Measurements from ENCODE around the gene MAEA. TPM values are rescaled to one million over a fixed set of nuclear protein-coding genes. Genes with fewer than 3 reads are reported as not detected.

MAEA gene
- total RNA-seq, 2 donors from 2014 or later, result 61.4 to 62.8 TPM

- peak overlapping the region; percentile 33 for H3K4me3 Mint-ChIP-seq
- H3K27me3 Mint-ChIP-seq, result no peaks in the 10 kb centered on the region
- H3K9me3 Mint-ChIP-seq, result no peaks in the 10 kb centered on the region
- H3K36me3 Mint-ChIP-seq (ENCODE audit: low read depth), result no peaks in the 10 kb centered on the region
- no peak overlapping the region for H3K27ac Mint-ChIP-seq
- peaks cover 23% of the 10 kb centered on the region for H3K4me1 Mint-ChIP-seq
- ATAC-seq (replicated peaks), result no peak
These were observed 29.7 kb upstream of the MAEA start for GRCh38 chr4:1259966-1260365.

- Mint-ChIP-seq H3K27ac (peak overlapping the region; percentile 68), H3K4me3 (peak overlapping the region; percentile 33), H3K36me3 (ENCODE audit: low read depth) (no peaks in the 10 kb centered on the region), H3K27me3 (no peaks in the 10 kb centered on the region), H3K4me1 (peaks cover 19% of the 10 kb centered on the region), H3K9me3 (no peaks in the 10 kb centered on the region)
- ATAC-seq (replicated peaks), result no peak
These were observed 29.1 kb upstream of the MAEA start for GRCh38 chr4:1260418-1261106.

DNA sequence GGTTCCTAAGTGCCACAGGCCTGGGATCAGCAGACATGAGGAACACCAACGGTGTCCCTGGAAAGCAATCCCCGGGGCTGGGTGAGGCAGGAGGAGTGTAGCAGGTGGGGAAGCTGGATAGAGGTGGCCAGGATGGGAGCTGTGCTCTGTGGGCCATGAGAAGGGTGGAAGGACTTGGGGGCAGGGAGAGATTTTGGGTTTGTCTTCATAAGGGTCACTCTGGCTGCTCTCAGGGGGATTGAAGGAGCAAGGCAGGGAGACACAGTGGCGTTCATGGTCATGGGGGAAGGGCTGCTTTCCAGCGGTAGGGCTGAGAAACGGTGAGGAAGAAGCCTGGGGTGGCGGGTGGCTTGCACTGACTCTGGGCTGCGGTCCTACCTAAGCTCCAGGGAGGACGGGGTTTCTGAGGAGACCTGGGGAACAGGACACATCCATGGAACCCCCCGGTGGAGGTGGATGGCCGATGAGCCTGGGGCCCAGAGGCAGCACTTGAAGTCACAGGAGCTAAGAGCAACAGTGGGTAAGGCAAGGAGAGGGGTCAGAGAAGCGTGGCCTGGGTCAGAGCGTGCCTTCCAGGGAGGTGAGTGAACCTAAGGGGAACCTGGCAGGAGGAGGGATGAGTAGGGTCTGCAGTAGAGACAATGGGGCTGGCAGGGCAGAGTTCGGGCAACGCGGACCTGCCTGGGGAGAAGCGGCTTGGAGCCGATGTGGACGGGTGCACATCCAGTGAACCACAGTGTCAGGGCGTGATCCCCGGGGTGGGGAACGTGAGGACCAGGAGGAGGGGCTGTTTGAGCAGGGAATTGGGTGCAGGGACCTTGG is 28.4 kb upstream of the MAEA start:
- Mint-ChIP-seq H3K9me3 (no peaks in the 10 kb centered on the region), H3K27ac (peak overlapping the region; percentile 68), H3K27me3 (no peaks in the 10 kb centered on the region), H3K4me1 (peaks cover 15% of the 10 kb centered on the region), H3K4me3 (no peak overlapping the region), H3K36me3 (ENCODE audit: low read depth) (no peaks in the 10 kb centered on the region)
- ATAC-seq (replicated peaks), result no peak

DNA sequence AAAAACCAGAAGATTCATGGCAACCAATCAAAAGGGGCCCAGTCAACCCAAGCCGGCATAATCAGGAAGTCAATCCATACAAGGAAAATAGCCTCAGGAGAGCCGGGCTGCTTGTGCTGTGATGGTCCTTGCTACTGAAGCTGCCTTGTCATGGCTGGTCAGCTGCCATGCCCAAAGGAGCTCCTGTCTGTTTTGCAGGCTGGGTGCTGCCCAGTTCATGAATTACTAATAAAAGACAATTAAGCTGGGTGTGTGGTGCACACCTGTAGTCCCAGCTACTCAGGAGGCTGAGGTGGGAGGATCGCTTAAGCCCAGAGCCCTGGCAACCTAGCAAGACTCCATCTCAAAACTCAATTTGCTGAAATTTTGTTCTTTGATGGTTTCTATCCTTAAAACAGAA is 24.7 kb upstream of the MAEA start:
- H3K27ac Mint-ChIP-seq, result no peak overlapping the region
- H3K36me3 Mint-ChIP-seq (ENCODE audit: low read depth), result no peaks in the 10 kb centered on the region
- no peak overlapping the region for H3K4me3 Mint-ChIP-seq
- H3K4me1 Mint-ChIP-seq, result peaks cover 15% of the 10 kb centered on the region
- no peaks in the 10 kb centered on the region for H3K9me3 Mint-ChIP-seq
- no peaks in the 10 kb centered on the region for H3K27me3 Mint-ChIP-seq
- ATAC-seq (replicated peaks), result no peak

- H3K27ac Mint-ChIP-seq, result no peak overlapping the region
- no peak for ATAC-seq (replicated peaks)
- peaks cover 11% of the 10 kb centered on the region for H3K4me1 Mint-ChIP-seq
These were observed 24.3 kb upstream of the MAEA start for GRCh38 chr4:1265351-1265750.

DNA sequence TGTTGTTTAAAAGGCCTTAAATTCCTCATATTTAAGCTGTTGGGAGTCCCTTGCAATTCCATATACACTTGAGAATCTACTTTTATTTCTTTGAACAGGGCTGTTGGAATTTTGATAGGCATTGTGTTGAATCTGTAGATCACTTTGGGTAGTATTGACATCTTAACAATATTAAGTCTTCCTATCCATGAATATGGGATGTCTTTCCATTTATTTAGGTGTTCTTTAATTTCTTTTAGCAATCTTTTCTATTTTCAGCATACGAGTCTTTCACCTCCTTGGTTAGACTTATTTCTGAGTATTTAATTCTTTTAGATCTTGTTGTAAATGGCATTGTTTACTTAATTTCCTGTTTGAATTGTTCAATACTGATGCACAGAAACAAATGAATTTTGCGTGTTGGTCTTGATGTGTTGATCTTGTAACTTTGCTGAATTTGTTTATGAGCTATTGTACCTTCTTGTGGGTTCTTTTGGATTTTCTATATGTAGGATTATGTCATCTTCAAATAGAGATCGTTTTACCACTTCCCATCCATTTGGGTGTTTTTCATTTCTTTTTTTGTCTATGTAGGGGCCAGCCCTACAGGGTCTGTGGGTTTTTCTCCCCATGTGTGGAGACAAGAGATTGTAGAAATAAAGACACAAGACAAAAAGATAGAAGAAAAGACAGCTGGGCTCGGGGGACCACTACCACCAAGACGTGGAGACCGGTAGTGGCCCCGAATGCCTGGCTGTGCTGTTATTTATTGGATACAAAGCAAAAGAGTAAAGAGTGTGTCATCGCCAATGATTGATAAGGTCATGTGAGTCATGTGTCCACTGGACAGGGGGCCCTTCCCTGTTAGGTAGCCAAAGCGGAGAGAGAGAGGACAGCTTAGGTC is 22.6 kb upstream of the MAEA start:
- peaks cover 7% of the 10 kb centered on the region for H3K4me1 Mint-ChIP-seq
- no peaks in the 10 kb centered on the region for H3K36me3 Mint-ChIP-seq (ENCODE audit: low read depth)
- H3K27ac Mint-ChIP-seq, result peak overlapping the region; percentile 87
- peak overlapping the region; percentile 75 for H3K4me3 Mint-ChIP-seq
- ATAC-seq (replicated peaks), result peak; percentile 89
- no peaks in the 10 kb centered on the region for H3K9me3 Mint-ChIP-seq
- no peaks in the 10 kb centered on the region for H3K27me3 Mint-ChIP-seq

More at GRCh38 chr4:1265351-1265750, 24.3 kb upstream of the MAEA start:
- Mint-ChIP-seq H3K4me3 (no peak overlapping the region), H3K27me3 (no peaks in the 10 kb centered on the region), H3K9me3 (no peaks in the 10 kb centered on the region), H3K36me3 (ENCODE audit: low read depth) (no peaks in the 10 kb centered on the region)

DNA sequence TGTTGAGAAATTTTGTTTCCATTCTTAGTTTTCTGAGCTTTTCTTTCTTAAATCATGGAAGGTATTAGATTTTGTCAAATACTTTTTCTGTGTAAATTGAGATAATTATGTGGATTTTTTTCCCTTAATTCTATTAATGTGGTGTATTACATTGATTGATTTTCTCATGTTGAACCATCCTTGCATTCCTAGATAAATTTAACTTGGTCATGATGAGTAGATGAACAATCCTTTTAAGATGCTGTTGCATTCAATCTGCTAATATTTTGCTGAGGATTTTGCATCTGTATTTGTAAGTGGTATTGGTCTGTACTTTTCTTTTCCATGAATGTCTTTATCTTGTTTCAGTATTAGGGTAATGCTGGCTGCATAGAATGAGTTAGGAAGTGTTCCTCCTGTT is 20.5 kb upstream of the MAEA start:
- no peak for ATAC-seq (replicated peaks)
- H3K4me1 Mint-ChIP-seq, result peaks cover 7% of the 10 kb centered on the region
- H3K27me3 Mint-ChIP-seq, result no peaks in the 10 kb centered on the region
- no peaks in the 10 kb centered on the region for H3K9me3 Mint-ChIP-seq
- H3K36me3 Mint-ChIP-seq (ENCODE audit: low read depth), result no peaks in the 10 kb centered on the region
- no peak overlapping the region for H3K27ac Mint-ChIP-seq
- no peak overlapping the region for H3K4me3 Mint-ChIP-seq

- ATAC-seq (replicated peaks), result no peak
- Mint-ChIP-seq H3K4me3 (no peak overlapping the region), H3K36me3 (ENCODE audit: low read depth) (no peaks in the 10 kb centered on the region), H3K27me3 (no peaks in the 10 kb centered on the region), H3K27ac (no peak overlapping the region), H3K4me1 (peaks cover 7% of the 10 kb centered on the region), H3K9me3 (no peaks in the 10 kb centered on the region)
These were observed 18.0 kb upstream of the MAEA start for GRCh38 chr4:1271686-1272085.

DNA sequence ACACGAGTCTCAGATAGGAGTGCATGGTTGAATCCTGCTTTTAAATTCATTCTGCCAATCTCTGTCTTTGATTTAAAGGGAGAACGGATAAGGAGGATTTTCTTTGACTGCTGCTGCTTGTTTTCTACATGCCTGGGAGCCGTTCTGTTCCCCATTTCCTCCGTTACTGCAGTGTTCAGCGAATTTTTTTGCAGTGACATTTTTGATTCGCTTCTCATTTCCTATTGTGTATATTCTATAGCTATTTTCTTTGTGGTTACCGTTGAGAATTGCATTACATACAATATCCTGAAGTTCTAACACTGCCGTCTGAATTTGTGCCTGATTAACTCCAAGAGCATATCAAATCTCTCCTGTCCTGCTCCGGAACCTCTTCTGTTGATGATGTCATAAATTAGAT is 14.8 kb upstream of the MAEA start:
- no peak overlapping the region for H3K4me3 Mint-ChIP-seq
- no peak overlapping the region for H3K27ac Mint-ChIP-seq
- H3K9me3 Mint-ChIP-seq, result no peaks in the 10 kb centered on the region
- H3K36me3 Mint-ChIP-seq (ENCODE audit: low read depth), result no peaks in the 10 kb centered on the region
- peaks cover 7% of the 10 kb centered on the region for H3K4me1 Mint-ChIP-seq
- no peak for ATAC-seq (replicated peaks)
- no peaks in the 10 kb centered on the region for H3K27me3 Mint-ChIP-seq

- Mint-ChIP-seq H3K27me3 (no peaks in the 10 kb centered on the region), H3K4me1 (peaks cover 7% of the 10 kb centered on the region), H3K9me3 (no peaks in the 10 kb centered on the region), H3K27ac (no peak overlapping the region), H3K36me3 (ENCODE audit: low read depth) (no peaks in the 10 kb centered on the region), H3K4me3 (no peak overlapping the region)
- ATAC-seq (replicated peaks), result no peak
These were observed 12.7 kb upstream of the MAEA start for GRCh38 chr4:1276984-1277383.

DNA sequence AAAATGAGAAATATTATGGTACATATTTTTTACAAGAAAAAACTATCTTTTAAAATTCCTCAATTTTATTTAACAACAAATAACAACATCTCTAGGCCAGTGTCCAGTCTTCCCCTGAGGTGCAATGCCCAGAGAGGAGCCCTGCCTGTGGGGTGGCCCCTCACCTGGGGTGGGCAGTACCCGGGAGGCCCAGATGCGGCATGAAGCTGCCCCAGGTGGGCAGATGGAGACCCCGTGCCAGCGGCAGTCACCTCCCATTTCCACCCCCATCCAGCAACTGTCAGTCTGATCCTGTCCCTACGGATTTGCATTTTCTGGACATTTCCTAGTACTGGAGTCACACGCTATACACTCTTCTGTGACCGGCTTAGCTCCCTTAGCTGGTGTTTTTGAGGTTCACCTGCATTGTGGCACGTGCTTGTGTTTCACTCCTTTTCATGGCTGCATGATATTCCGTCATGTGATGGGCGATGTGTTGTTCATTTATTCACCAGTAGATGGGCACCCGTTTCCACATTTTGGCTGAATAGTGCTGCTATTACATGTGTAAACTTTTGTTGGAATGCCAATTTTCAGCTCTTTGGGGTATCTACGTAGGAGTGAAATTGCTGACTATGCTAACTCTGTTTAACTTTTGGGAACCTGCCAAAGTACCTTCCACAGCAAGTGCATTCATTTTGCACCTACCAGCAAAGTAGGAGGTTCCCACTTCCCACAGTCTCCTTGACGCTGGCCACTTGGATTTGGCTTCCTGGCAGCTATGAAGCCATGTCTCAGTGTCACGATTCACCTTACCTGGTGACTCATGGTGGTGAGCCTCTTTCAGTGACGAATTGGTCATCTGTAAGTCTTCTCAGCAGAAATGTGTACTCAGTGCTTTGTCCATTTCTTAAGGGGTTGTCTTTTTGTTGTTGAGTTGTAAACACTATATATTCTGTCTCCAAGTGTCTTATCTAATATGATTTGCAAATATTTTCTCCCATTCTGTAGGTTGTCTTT is 11.7 kb upstream of the MAEA start:
- Mint-ChIP-seq H3K27ac (no peak overlapping the region), H3K27me3 (peaks cover 3% of the 10 kb centered on the region), H3K4me1 (peaks cover 7% of the 10 kb centered on the region), H3K36me3 (ENCODE audit: low read depth) (no peaks in the 10 kb centered on the region), H3K4me3 (no peak overlapping the region), H3K9me3 (no peaks in the 10 kb centered on the region)
- peak; percentile 89 for ATAC-seq (replicated peaks)

DNA sequence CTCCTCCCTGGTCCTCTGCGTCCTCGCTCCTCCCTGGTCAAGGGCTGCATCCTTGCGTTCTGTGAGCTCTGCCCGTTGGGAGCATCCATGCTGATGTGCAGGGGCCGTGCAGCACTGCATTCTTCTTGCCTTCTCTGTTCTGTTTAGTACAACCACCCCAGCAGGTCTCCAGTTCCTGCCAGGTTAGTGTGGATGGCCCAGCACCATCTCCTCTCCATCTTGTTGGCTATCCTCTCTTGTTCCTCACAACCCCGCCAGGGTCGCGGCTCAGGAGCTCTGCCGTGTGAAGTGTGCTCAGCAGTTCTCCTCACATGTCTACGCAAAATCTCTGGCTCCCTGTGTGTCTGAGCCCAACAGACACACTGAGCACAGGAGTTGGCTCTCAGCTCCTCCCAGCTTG is 10.4 kb upstream of the MAEA start:
- H3K9me3 Mint-ChIP-seq, result no peaks in the 10 kb centered on the region
- H3K27me3 Mint-ChIP-seq, result peaks cover 3% of the 10 kb centered on the region
- no peaks in the 10 kb centered on the region for H3K36me3 Mint-ChIP-seq (ENCODE audit: low read depth)
- H3K27ac Mint-ChIP-seq, result no peak overlapping the region
- peaks cover 7% of the 10 kb centered on the region for H3K4me1 Mint-ChIP-seq
- ATAC-seq (replicated peaks), result no peak
- H3K4me3 Mint-ChIP-seq, result no peak overlapping the region

- Mint-ChIP-seq H3K4me3 (no peak overlapping the region), H3K36me3 (ENCODE audit: low read depth) (no peaks in the 10 kb centered on the region), H3K27me3 (peaks cover 3% of the 10 kb centered on the region), H3K27ac (no peak overlapping the region), H3K4me1 (no peaks in the 10 kb centered on the region), H3K9me3 (no peaks in the 10 kb centered on the region)
- no peak for ATAC-seq (replicated peaks)
These were observed 6.0 kb upstream of the MAEA start for GRCh38 chr4:1283711-1284110.
